HG03442 (cell line): ENCODE data around the gene SSTR5.
"Not testable (repeated sequence)": the region's sequence is repeated elsewhere in the genome, so short reads cannot be mapped to it uniquely, and the experiment has no call there.

Experiments used
- ATAC-seq: cut with Tn5 transposase; IDR thresholded peaks from one replicate; pipeline ENCODE4 v1.9.1; 2021; ENCODE audit warnings: mild to moderate bottlenecking, moderate library complexity; ENCODE audit not compliant: unreplicated experiment

SSTR5 gene

DNA sequence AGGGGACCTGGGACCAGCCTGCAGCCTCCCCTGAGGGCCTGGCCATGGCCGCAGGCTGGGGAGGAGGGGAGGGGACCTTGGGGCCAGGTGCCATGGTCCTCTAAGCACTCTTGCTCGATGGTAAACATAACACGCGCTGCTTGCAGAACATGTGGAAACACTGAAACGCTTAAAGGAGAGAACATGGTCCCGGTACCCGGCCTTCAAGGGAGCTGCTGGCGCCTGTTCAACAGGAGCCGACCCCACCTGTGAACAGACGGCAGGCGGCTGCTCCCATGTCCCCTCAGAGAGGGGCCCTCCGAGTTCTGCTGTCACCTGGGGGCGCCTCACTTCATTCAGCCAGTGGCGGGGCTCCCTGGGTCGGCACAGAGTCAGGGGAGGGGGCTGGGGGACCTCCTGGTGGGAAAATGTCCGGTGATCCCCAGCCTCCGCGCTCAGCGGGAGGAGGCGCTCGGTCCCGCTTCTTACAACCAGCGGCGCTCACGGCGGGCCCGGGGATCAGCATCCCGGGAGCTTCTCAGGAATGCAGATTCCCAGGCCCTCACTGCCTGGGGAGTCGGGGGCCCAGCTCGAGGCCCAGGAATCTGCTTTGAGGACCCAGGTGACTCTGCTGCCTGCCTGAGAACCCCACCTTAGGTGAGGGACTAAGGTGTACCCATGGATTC lies 854 bp upstream of the SSTR5 start:
- ATAC-seq = no peak

DNA sequence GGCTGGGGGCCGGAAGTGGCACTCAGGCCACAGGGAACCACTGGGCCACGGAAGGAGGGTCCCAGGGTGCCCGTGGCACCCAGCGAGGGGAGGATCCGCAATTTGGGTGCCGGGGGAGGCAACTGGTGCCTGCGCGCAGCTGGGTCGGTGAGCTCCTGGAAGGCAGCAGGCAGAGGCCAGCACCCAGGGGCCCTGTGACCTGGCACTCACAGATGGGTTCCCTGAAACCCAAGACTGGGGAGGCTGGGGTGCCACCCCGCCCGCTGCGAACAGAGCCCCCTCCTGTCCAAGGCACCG lies 663 bp downstream of the SSTR5 start:
- ATAC-seq = no peak

DNA sequence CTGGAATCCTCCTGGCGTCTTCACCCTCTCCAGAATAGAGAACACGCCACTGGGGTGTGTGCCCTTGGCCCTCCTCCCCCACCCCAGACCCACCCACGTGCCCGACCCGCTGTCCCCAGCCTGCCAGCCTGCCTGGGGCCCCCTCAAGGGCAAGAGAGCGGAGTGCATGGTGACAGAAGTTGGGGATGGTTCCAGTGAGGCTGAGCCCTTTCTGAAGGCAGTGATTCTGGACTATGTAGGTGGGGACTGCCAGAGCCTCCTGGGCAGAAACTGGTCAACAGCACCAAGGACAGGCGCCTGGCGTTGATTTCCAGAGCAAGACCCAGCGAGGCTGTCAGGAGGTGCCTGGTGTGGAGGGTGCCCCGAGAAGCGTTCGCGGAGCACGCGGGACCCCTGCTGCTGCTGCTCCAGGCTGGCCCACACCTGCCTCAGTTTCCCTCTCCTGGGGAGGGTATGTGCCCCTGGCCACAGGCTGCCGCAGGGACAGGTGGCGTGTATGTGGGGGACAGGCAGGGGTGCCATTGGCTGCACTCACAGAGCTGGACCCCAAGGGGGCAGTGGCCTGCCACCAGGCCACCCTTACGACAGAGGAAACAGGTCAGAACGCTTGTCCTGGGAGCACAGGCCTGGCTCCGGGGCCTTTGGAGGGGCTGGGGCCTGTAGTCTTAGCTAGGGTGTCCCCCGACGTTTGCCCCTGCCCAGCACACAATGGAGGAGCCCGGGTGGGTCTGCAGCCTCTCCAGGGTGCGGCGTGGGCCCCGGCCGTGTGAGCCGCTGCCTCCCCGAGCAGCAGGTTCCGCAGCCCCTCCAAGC lies 1.2 kb downstream of the SSTR5 start:
- no peak for ATAC-seq

DNA sequence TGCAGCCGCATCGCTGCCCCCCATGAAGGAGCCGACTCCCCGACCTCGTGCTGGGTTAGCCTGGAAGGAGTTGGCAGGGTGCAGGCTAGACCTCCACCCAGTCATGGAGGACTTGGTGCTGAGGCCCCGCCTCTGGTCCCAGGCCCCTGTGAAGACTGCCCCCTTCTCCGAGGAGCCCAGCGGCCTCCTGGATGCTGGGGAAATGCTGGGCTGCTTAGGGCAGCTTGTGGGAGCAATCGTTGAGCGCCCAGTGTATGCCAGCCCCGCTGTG lies 1.8 kb downstream of the SSTR5 start:
- no peak for ATAC-seq

DNA sequence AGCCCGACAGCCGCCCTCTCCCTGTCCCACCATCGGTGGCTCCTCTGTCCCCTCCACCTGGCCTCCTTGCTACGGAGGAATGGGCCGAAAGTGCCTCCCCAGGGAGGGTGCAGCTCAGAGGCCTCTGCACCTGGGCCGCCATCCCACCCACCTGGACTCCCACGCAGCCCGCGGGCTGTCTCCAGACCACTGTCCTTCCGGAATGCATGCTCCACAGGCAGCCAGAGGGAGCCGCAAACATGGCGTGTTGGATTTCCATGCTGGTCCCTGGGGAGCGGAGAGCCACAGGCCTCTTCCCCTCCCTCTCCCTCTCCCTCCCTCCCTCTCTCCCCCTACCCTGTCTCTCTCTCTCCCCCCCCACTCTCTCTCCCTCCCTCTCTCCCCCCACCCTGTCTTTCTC lies 3.0 kb downstream of the SSTR5 start:
- ATAC-seq = no peak

DNA sequence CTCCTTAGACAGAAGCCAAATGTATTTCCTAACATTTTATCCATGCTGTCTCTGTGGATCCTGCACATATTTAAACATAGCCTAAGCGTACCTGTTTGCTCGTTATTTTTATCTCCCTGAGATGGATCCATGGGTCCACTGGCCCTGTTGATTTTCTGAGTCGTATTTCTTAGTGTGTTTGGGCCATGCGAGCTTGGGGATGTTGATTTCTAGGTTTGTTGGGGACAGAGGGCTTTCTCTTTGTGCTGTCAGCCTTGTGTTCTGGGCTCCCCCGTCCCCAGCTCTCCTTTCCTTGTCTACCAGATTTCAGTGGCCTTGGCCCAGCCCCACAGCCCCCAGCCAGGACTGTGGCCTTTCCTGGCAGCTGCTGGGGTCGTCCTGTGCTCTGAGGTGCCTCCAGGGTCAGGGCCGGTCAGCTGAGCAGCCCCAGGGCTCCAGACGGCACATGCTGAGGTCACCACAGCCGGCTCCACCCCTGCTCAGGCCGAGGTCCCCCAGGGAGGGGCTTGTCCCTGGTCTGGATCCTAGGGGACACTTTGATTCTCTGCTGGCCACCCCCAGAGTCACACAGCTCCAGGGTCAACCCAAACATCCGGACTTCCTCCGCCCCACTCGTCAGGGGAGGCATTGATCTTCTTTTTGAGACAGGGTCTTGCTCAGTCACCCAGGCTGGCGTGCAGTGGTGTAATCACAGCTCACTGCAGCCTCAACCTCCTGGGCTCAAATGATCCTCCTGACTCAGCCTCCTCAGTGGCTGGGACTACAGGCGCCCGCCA lies 4.4 kb downstream of the SSTR5 start:
- ATAC-seq = no peak

DNA sequence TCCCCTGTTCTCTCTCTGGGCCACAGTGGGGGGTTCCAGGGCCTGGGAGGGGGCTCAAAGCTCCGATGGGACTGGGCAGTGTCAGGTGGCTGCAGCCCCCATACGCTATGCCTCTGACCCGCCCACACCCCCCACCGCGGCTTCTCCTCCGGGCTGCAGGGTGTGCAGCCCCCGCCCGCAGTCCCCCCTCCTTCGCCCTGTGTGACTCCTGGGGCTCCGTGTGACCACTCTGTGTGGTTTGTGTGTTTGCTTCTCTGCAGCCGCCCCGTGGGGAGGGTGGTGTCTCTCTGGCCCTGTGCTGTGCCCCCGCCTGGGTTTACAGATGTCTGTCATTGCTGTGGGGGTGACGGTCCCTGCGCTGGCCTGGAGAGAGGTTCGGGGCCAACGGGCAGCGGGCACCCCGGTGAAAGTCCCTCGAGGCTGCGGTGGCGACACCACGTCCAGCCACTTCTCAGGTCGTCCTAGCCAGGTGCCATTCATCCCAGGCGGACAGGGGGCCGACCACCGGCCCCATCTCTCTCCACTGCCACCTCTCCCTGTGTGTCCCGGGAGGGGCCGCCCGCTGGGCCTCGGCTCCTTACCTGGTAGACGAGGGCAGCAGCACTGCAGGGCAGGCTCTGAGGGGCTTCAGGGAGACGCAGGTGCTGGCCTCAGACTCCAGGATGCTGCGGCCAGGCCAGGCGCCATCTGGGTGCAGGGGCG lies 5.5 kb downstream of the SSTR5 start:
- ATAC-seq = no peak

DNA sequence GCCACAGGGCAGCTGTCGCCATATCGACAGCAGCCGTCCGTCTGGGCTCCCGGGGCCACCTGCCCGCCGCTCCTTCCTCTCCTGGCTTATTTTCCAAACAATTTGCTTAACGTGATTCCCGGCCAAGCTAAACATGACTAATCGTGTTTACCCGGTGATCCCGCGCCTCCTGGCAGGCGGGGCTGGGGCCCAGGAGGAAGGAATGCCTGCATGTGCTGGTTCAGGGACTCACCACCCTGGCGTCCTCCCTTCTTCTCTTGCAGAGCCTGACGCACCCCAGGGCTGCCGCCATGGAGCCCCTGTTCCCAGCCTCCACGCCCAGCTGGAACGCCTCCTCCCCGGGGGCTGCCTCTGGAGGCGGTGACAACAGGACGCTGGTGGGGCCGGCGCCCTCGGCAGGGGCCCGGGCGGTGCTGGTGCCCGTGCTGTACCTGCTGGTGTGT lies 6.1 kb downstream of the SSTR5 start:
- ATAC-seq = no peak

DNA sequence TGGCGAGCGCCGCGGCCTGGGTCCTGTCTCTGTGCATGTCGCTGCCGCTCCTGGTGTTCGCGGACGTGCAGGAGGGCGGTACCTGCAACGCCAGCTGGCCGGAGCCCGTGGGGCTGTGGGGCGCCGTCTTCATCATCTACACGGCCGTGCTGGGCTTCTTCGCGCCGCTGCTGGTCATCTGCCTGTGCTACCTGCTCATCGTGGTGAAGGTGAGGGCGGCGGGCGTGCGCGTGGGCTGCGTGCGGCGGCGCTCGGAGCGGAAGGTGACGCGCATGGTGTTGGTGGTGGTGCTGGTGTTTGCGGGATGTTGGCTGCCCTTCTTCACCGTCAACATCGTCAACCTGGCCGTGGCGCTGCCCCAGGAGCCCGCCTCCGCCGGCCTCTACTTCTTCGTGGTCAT lies 6.8 kb downstream of the SSTR5 start:
- ATAC-seq = no peak

DNA sequence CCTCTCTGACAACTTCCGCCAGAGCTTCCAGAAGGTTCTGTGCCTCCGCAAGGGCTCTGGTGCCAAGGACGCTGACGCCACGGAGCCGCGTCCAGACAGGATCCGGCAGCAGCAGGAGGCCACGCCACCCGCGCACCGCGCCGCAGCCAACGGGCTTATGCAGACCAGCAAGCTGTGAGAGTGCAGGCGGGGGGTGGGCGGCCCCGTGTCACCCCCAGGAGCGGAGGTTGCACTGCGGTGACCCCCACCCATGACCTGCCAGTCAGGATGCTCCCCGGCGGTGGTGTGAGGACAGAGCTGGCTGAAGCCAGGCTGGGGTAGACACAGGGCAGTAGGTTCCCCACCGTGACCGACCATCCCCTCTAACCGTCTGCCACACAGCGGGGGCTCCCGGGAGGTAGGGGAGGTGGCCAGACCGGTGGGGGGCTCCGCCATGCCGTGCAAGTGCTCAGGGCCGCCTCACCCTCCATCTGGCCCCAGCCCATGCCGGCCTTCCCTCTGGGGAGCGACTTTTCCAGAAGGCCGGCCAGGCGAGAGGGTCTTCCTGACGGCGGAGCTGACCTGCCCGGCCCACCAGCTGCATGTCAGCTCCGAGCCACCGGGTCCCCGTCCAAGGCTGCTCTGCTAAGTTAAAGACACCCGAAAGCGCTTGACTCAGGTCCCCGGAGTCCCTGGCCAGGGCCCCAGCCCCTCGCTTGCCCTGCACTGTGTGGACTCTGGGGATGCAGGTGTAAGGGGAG lies 7.4 kb downstream of the SSTR5 start:
- no peak for ATAC-seq

DNA sequence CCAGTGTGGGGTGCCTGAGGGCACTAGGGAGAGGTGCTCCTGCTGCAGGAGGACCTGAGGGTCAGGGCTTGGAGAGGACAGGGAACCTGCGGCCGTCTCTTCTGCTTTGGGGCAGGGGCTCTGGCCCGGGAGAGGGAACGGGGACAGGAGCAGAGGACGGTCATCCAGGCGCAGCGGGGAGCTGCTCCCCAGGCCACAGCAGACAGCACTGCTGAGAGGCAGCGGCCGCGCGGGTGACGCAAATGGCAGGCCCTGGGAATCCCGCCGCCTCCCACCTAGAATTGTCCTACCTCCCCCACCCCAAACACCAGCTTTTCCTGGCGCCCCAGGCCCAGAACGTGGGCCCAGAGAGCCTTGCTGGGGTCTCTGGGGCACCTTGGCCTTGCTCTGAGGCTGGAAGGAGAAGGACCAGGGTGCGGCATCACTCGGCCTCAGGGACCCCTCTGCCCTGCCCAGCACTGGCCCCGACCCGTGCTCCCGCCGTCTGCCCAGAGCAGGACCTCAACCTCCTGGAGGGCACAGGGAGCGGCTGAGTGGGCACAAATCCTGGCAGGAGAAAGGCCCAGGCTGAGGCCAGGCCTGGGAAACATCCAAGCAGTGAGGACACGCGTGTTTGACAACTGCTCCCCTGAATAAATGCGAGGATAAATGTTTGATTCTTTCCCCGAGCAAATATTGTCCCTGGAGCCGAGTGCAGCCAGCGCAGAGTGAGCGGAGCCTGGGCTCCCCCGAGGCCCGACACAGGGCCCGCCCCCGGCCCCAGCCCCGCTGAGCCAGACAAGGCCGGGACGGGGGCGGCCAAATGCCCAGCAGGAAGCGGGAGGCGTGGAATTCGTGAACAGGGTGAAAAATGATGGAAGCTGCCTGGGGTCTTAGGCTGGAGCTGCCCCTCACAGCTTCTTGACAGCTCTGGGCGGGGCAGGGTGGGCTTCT lies 8.5 kb downstream of the SSTR5 start:
- no peak for ATAC-seq

DNA sequence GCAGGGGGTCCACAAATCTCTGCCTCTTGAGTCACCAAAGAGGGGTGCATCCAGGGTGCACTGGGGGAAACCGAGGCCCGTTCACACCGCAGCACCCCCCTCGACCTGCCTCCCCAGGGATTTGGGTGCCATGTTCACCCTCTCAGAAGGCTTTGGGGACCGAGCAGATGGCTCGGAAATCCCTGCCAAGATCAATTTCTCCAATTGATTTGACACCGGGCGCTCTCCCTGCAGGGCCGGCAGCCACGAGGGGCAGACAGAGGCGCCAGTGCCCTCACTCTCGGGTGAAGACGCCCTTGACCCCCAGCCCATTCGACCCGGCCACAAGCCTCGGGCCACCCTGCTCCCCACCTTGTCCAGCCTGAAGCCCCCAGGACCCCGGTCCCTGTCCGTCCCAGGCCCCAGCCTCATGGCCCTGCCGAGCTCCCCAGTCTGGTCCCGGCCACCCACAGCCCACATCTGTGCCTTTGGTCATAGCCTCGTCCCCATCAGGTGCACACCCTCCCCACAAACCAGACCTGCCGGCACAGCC lies 9.3 kb downstream of the SSTR5 start:
- ATAC-seq = no peak

DNA sequence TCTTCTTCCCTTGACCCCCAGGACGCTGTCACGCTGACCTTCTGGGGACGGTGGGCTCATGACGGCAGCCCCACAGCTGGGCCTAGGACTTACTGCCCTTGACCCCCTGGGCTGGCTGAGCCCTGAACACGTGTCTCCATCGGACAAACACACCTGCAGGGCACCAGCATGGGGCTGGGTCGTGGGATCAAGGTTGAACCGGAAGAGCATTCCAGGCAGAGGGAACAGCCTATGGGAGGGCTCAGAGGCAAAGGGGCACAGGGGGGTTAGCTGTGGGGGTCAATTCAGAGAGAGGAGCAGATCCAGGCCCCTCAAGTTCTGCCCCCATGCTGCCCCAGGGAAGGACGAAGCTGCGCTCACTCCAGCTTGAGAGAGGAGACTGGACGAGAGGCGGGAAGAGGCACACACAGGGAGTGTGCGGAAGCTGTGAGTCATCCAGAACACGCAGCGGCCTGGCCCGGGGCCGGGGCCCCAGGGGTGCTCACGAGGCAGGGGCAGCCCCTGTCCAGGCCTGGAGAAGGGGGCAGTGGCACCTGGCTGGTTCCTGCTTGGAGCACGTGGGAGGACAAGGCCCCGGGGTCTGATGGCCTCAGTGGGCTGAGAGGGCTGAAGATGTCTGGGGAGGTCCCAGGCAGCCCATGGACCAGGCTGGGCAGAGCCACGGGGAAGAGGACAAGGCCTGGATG lies 9.9 kb downstream of the SSTR5 start:
- no peak for ATAC-seq

DNA sequence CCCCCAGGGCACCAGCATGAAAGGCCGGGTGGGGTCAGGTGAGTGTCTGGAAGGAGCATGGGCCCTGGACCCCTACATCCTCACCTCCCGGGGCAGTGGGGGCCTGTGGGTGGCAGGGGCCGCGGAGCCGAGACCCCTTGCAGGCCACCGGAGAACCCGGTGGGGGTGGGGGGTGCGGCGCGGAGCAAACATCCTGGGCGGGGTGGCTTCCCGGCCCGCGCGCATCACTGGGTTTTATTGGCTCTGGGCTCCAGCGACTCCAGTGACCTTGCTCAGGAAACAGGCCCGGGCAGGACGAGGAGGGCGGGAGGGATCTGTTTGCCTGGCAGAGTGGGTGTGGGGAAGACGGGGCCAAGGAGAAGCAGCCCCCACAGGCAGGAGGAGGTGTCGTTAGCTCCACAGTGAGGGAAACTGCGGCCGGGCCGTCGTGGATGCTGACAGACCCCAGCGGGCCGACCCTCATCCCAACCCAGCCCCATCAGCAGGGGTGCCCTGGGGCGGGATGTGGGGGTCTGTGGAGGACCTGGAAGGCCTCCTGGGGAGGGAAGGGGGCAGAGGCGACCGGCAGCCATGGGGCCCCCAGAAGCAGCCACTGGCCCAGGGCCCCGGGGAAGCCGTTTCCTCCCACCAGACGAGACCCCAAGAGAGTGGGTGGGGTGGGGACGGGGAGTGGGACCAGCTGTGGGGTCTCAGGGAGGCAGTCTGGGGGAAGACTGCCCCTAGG lies 10.6 kb downstream of the SSTR5 start:
- no peak for ATAC-seq

DNA sequence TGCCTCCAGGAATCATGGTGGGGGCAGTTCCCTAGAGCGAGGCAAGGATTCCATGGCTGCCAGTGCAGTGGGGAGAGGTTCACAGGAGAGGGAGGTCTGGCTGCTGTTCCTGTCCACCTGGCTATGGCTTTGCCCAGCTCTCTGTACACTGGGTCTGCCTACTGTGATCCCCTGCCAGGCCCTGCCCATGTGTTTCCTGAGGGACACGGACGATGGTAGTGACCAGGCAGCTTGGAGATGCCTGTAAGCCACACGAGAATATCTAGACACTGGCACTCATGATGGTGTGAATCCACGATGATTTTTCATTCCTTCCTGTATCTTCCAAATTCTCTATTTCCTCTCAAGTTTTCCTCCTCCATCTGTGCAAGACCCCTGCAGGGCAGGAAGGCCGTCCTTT lies 12.4 kb downstream of the SSTR5 start:
- no peak for ATAC-seq

DNA sequence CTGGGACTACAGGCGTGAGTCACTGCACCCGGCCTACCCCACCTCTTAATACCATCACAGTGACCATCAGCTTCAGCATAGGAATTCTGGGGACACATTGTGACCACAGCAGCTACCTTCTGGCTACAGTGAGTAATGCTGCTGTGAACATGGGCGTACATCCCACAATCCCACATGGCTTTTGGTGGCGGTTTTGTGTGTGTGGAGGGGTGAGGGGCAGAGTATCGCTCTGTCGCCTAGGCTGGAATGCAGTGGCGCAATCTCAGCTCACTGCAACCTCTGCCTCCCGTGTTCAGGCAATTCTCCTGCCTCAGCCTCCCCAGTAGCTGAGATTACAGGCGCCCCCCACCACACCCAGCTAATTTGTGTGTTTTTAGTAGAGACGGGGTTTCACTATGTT lies 13.9 kb downstream of the SSTR5 start:
- ATAC-seq = not testable (repeated sequence)

DNA sequence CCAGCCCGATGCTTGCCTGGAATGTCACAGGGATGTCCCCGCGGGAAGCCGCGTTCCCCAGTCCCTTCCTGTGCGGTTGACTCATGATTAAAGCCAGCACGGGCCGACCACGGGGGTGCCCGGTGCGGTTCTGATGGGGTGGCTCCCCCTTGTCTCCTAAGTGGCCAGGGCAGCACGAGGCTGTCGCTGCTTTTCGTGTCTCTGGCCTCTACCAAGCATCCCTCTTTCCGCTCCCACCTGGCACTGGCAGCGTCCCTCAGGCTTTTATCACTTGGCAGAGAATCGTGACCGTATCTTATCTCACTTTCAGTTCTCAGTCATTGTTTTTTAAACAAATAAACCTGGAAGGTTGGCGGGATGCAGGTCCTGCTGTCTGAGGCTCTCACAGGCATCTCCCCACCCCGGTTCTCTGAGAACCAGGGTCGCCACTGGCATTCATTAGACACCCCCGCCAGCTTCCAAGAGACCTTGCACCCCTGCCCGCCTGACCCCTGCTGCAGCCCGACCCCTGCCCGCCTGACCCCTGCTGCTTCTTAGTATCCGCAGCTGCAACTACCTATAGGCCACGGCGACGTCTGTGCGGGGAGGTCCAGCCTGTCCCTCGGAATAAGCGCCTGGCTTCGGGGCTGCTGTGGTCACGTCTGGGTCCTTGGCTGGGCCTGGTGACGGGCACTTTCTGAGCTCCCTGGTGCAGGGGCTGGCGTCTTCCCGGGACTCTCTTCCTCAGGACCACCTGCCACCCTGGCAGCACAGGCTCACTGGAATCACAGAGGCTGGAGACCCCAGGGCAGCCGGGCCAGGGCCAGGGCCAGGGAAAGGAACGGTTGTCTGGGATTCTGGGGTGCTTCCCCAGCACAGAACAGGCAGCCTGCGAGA lies 16.0 kb downstream of the SSTR5 start:
- ATAC-seq = no peak
